SK-N-DZ (cell line): ENCODE data around the gene PHF23.

Experiments used
- DNase-seq: peaks from one replicate; pipeline ENCODE4 v3.0.0-alpha.2; 2015; ENCODE audit warnings: low spot score

PHF23 gene

DNA sequence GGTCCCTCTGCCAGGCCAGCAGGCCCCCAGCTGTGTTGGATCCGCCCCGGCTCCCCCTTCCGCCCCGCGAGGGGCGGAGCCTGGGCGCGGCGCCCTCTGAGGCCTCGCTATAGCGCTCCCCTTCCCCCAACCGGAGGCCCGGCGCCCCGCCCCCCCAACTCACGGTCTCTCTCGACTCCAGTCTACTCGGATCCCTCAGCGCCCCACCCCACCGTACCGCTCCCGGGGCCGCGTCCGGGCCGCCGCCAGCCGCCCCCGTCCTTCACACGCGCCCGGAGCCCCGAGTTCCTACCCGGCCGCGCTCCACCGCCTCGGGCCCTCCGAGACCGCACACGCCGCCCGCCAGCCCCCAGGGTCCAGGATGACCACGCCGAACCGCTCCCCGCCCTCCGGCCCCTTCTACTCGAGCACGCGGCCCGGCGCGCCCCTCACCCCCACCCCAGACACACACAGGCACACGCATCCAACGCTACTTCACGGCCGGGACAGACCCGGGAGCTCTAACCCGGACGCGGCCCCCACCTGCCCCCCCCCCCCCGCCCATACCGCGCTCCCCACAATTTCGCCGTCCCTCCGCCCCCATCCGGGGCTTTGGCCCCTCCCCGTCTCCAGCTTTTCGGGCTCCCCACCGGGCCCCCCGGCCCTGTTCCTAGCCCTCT is 1.4 kb downstream of the PHF23 start:
- DNase-seq, result peak; percentile 55

DNA sequence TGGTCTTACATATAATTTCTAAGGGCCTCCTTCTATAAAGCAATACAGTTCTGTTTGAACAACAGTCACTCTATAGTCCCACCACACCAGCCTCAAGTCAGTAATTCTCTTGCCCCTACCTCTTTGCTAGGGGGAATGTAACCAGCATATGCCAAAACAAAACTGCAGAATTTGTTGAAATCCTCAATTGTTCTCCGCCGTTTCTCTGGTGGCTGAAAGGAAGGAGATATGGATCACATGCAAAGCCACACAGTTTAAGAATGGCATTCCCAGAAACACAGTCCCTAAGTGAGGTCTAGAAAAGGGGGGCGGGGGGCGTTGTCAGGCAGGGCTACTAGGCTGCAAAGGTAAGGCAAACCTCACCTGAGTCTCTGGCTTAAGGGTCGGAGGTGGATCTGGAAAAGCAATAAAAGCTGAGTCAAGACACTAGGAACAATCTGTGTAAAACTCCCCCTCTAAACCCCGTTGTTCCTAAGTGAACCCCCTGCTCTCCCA is 1.9 kb downstream of the PHF23 start:
- DNase-seq, result no peak

DNA sequence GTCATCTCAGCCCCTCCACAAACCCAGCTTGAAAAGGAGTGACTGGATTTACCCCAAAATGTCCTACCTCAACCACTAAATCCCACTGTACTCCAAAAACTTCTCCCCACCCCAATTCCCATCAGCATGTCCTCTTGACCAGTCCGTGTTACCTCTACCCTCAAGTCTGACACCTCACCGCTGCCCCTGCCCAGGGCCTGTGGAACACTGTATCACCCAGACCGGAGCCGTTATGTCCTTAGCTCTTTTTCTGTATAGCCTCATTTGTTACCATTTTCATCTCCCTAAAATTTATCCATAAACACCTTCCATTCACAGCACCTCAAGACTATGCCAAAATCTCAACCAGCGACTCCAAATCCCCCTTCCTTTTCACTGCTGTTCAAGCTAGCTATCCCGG is 2.4 kb downstream of the PHF23 start:
- no peak for DNase-seq

DNA sequence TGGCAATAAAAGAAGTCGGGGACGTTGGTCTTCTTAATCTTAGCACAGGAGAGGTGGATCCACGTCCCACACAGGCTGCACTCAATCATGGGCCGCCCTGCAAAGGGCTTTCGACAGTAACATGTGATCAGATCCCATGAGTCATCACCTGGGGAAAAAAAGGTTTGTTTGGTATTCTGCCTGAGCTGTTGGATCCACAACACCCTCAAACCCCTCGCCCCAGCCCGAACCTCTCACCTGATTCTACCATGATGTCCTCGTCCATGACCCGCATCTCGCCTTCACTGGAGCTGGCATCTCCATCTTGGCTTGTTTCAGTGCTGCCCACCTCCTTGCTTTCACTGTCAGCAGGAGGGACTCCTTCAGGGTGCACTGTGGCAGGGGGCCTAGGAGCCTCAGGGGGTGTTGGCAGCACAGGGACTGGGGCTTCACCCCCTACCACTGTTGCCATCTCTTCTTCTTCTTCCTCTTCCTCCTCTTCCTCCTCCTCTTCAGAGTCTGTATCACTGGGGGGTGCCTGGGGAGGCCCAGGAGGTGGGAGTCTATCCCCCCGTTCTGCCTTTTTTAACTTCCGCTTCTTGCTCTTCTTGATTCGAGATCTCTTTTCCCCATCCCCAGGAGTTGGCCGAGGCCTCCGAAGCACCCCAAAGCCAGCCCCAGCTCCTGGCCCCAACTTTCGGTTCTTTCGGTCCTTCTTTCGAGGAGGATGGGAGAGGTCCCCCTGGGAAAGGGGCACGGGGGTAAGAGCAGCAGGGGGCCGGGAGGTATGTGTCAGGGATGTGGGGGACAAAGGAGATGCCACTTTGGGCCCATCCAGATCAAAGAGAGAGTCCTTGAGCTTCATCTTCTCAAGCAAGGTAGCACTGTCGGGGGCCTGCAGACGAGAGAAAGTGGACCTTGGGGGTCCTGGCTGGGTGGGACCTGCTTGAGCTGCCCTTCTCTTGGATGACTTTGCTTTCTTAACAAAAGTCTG is 3.3 kb downstream of the PHF23 start:
- DNase-seq, result no peak

DNA sequence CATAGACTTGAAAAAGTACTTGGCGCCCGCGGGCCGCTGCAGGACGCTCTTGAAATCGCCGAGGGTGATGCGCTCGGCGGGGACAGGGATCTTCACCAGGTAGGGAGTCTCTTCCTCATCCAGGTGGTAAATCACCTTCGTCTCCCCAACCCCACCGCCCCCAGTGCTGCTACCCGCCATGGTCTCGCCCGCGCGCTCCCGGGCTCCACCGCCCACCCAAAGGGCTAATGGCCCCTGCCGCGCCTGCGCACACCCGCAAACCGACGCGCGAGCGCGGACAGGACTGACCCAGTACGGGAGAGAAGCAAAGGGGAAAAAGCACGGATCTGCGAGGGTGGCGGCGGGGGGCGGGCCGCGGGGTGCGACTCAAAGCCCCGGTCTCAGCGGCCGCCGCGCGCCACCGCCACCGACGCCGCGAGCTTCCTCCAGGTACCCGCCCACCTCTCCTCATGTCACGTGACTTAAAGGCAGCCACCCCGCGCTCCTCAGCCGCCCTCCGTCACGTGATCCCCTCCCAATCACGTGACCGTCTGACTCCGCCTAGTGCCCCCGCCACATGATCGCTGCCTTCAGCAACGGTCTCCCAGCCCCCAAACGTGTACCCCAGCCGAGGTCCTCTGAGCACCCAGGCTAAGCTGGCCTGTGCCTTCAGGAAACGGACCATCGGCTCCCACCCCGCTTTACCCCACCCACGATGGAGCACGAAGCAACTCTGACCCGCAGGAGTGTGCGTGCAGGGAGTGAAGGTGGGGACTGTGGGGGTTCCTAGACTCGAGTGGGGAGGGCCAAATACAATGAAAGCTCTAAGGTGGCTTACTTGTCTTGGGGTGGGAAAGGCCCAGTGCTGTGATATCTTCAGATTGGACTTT is 4.9 kb downstream of the PHF23 start, which contains the start of gene DVL2:
TSS of gene DVL2 (minus strand) at position 435 of the 869 bp plus-strand sequence. CDS start at position 180, 255 bp downstream.
- peak; percentile 96 for DNase-seq

DNA sequence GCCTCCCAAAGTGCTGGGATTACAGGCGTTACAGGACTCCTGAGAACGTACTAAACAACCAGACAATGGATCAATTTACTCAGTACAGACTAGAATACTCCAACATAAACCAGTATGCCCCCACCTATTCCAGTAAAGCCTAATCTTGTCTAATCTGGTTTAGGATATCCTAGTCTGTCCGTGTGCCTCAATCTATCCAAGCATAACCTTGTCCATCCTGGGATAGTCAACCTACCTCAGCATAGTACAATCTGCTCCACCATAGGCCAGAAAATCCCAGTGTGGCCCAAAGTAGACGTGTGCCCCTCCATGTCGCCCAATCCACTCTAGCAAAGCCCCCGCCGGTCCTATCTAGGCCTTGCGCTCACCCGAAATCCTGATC is 5.6 kb downstream of the PHF23 start:
- DNase-seq, result no peak

DNA sequence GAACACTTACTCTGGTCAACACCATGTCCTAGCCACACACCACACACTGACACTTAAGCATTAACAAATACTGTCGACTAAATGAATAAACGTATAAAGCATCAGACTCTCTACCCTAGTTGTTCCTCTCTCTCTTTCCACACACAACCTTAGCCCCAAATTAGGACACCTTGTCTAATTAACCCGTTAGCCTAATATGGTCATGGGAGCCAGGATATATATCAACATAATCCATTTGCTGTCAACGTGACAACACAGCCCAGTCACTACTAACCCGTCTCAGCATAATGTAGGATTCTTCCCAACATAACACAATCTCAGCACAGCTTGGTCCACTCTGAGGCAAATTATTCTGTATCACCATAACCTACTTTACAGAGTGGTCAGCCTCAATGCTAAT is 7.1 kb downstream of the PHF23 start:
- no peak for DNase-seq

DNA sequence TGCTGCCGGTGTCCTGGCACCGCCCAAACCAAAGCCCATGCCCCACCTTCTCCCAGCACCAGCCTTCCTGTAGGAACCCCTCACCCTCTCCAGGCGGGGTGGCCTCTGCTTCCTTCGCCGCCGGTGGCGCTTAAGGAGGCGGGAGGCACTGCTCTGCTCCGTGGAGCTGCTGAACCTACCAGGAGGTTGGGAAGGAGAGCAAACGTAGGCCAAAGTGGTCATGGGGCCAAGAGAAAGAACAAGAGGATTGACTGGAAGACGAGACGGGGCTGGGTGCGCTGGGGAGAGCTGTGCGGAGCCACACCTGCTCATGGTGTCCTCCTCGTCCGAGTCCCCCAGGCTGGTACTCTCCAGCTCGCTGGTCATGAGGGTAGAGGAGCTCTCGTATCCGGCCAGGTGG is 9.8 kb downstream of the PHF23 start:
- no peak for DNase-seq

DNA sequence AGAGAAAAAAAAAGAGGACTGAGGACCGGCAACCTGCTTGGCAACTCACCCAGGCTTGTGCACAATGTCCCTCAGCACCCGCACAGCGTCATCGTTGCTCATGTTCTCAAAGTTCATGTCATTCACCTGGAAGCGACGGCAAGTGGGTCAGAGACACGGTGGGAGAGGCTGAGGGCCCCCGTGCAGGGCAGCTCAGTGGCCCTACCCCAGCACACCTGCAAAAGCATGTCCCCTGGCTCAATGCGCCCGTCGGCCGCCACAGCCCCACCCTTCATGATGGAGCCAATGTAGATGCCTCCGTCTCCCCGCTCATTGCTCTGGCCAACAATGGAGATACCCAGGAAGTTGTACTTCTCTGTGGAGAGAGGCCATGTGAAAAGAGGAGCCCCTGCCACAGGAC is 10.3 kb downstream of the PHF23 start:
- DNase-seq, result no peak

DNA sequence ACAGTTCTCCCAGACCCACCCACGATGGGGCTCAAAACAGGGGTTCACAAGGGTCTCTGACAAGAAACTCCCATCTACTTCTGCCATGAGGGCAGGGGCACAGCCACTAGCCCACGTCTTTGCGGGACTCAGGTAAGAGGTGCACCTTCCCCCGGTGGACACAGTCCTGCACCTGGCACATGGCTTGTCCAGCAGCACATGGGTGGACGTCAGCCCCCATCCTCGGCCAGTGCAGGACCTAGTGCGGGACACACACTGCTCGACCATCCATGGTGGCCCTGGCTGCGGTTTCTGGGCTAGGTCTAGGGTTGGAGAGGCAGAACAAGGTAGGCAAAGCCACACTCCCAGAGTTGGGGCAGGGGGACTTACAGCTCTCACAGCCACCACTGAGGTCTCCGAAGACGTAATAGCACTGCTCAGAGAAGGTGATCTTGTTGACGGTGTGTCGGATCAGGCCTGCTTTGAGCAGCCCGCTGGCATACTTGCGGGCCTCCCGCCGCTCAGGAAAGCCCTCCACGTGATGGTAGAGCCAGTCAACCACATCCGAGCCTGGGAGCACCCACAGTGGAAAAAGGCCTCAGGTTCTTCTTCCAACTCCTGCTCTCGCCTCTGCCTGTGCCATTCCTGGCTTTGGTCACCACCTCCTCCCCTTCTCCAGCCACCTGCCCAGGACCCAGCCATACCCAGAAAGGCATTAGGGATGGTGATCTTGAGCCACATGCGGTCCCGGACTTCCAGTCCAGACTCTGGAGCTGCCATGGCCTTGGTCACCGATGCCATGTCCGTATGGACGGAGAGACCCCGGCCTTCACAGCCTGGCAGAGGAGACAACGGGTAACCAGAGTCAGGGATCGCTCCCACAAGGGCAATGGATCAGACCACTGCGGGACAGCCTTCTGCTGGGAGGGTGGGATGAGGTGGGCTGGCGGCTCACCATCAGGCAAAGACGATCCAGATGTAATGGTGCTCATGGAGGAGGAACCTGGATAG is 12.2 kb downstream of the PHF23 start:
- DNase-seq, result no peak

DNA sequence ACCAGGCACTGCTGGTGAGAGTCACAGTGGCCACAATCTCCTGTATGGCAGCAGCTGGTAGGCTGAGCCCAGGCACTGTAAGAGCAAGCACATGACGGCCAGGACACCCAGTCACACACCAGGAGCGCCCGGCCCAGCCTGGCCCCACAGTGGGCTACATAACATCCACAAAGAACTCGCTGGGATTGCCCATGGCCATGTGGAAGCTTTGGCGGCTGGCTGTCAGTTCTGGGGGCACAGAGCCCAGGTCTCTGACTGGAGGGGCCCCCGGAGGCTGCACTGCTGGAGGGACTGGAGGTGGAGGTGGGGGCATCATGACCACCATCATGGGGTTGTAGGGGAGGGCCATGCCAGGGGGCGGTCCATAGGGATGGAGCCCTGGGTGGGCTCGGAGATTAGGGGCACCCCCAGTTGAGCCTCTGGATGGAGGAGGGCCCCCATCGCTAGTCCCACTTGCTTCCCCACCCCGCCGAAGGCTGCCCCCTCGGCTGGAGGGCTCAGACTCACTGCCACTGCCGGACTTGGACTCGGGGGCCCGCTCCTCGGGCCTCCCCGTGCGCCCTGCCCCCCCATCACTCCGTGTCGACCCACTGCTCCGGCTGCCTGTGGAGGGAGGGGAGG is 13.4 kb downstream of the PHF23 start:
- DNase-seq, result no peak

DNA sequence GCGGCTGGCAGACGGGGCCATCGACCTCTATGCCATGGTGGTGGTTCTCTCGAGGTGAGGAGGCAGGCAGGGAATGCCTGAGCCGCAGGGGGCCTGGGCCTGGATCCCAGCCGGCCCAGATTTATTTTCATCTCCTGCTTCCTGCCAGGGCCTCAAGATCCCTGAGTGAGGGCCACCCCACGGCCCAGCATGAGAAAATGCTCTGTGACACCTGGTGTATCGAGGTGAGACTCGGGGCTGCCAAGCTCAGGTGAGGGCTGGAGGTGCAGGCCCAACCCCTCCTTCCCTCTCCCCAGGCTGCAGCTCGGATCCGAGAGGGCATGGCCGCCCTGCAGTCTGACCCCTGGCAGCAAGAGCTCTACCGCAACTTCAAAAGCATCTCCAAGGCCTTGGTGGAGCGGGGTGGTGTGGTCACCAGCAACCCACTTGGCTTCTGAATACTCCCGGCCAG is 14.6 kb downstream of the PHF23 start:
- no peak for DNase-seq

DNA sequence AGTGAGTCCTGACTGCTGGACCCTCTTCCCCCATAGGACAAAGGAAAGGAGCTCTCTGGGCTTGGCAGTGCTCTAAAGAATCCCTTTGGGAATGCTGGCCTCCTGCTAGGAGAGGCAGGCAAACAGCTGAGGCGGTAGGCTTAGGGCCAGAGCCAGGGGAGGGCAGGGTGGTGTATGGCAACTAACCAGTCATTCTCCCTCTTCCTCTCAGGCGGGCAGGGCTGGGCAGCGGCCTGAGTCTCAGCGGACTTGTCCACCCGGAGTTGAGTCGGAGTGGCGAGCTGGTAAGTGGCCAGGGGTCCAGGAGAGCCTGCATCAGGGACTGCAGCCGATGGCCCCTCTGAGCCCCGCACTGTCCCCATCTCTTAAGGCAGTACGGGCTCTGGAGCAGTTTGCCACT is 15.1 kb downstream of the PHF23 start:
- DNase-seq, result no peak

DNA sequence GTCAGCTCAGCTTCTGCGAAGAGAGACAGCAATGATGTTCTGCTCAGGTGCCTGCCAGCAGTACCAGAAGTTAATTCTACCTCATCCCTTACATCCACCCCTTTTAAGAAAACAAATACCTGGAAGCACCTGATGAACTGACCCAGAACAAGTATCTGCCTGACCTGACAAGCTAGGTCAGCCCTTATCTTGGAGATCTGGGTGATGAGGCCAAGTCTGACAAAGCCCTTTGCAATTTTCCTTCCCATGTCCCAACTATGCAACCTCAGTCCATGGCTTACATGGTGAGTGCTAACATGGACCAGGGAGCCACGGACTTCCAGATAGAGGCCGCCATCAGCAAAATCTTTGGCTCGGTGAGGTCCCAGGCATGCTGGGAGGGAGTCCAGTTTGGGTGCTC is 15.9 kb downstream of the PHF23 start:
- no peak for DNase-seq

DNA sequence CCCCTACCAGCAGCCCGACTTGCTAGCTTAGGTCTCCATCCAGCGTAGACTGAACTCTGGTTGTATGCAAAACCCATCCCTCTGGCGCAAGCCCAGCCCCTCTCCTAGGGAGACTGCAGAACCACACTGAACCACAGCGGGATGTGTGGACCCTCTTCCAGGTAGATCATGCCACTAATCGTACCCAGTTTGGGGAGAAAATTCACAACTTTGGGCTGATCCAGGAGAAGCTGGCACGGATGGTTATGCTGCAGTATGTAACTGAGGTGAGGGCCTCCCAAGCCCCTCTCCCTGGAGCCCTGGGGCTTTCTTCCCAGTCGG is 16.3 kb downstream of the PHF23 start:
- DNase-seq, result no peak

DNA sequence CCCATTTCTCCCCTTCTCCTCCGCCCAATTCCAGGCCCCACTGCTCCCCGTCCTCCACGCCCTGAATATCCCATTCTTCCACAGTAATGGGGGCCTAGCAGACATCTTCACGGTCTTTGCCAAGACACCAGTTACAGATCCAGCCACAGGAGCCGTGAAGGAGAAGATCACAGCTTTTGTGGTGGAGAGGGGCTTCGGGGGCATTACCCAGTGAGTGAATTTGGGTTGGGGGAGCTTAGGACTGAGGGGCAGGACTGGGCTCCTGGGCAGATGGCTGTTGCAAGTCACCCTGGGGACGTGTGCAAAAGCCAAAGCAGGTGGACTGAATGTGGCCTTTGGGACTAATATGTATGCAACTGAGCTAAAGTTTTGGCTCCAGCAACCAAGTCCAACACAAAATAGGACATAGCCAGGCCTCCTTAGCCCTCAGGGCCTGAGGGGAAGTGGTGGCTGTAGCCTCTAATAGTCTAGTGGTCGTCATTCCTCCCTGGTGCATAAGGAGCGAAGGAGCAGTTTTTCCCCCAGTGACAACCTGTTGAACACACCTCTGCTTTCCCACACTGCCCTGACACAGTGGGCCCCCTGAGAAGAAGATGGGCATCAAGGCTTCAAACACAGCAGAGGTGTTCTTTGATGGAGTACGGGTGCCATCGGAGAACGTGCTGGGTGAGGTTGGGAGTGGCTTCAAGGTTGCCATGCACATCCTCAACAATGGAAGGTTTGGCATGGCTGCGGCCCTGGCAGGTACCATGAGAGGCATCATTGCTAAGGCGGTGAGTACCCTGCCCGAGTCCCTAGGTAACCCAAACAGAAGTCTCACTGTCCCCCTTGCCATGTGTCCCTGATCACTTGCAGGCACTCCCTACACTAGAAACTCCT is 16.9 kb downstream of the PHF23 start:
- DNase-seq, result no peak

DNA sequence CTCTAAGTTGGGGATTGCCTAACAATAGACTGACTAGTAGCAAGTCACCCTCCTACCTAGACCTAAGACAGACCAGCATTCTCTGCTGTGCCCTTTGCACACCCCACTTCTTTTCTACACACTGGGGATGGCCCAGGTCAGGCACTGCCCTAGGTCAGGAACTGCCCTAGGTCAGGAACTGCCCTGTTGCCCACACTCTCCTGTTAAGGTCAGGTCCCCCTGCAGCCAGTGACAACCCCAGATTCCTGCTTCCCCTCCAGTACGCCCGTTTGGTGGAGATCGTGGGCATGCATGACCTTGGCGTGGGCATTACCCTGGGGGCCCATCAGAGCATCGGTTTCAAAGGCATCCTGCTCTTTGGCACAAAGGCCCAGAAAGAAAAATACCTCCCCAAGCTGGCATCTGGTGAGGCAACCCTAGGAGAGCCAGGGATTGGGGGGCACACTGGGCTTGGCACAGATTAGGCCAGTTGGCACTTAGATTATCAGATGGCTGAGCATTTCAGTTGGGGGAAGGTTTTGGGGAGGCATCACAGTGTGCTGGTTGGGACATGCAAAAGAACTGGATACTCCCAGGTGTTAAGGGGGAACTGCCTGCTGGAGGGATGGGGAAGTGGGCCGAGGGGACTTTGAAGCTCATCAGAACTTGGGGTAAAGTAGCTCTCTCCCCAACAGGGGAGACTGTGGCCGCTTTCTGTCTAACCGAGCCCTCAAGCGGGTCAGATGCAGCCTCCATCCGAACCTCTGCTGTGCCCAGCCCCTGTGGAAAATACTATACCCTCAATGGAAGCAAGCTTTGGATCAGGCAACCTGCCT is 17.8 kb downstream of the PHF23 start:
- DNase-seq, result no peak

DNA sequence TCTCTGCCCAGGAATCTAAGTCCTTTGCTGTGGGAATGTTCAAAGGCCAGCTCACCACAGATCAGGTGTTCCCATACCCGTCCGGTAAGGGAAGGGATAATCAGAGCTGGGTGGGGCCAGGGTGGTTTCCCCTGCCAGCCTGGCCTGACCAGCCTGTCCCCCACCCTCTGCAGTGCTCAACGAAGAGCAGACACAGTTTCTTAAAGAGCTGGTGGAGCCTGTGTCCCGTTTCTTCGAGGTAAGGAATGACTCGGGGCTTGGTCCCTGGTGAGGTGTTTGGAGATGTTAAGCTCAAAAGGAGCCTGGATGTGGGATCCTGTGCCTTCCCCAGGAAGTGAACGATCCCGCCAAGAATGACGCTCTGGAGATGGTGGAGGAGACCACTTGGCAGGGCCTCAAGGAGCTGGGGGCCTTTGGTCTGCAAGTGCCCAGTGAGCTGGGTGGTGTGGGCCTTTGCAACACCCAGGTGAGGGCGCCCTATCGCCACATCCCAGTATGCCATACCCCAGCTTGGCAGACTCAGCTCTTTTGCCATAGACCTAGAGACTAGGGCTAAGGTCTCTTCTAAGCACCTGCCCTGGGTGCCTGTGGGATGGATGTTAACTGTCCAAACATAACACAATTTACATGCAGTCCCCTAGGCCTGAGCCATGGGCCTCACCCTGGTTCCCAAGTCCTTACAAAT is 18.5 kb downstream of the PHF23 start:
- no peak for DNase-seq
